Measurements from ENCODE around the gene ASTN2. TPM values are rescaled to one million over a fixed set of nuclear protein-coding genes. Genes with fewer than 3 reads are reported as not detected.

Gene ASTN2
- total and polyA plus RNA-seq, 10 of the 15 experiments (the other 5 are each of a cell fraction or from before 2014, with no cell fraction given), result 1.4 to 15.7 (median 7.0) TPM

DNA sequence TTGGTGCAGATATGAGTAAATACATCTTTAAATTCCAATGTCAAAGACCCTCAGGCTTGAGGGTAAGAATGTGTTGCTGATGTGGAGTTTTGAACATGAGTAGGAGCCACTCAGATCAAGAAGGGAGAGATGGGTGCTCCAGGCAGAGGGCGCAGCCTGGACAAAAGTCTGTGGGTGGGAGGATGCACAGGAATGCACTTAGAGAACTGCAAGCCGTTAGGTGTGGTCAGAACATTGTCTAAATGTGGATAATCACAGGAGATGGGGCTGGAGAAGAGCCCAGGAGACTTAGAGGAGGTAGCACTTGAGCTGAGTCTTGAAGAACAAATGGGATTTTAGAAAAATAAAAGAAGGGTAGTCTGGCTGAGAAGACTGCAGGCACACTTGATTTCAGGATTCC lies 1005.7 kb downstream of the ASTN2 start:
- Histone ChIP-seq H2AFZ (ENCODE audit: control insufficient read depth, low read depth, low read length) (no peak overlapping the region), H3K36me3 (ENCODE audit: control insufficient read depth in 2 of 2, insufficient read depth in 2 of 2, low read length in 1 of 2) (no peaks in the 10 kb centered on the region), H3K27ac (ENCODE audit: control insufficient read depth, insufficient read depth) (no peak overlapping the region), H3K4me2 (ENCODE audit: control insufficient read depth, insufficient read depth) (no peak overlapping the region), H4K20me1 (ENCODE audit: control insufficient read depth, insufficient read depth) (no peaks in the 10 kb centered on the region), H3K4me3 (no peak overlapping the region), H3K9ac (ENCODE audit: control insufficient read depth, insufficient read depth, low read length) (no peak overlapping the region), H3K9me3 (replicated peaks; ENCODE audit: control insufficient read depth, insufficient read depth, low read length) (no peaks in the 10 kb centered on the region), H3K27me3 (replicated peaks in 1 of 2; ENCODE audit: control insufficient read depth in 2 of 2, insufficient read depth in 2 of 2, low read length in 1 of 2) (no peaks in the 10 kb centered on the region), H3K79me2 (ENCODE audit: control insufficient read depth, insufficient read depth, low read length) (no peaks in the 10 kb centered on the region), H3K4me1 (ENCODE audit: control insufficient read depth, insufficient read depth, low read length) (no peaks in the 10 kb centered on the region)
- ChIA-PET RAD21 (ENCODE audit: unreplicated experiment) (no interaction called here), POLR2A (no interaction called here), SMC1A (ENCODE audit: uncharacterized antibody, unreplicated experiment) (interaction anchor here (1.2 kb wide), 1 partner anchor 85 kb away, joined by 3 read pairs; no protein-coding TSS in a partner anchor), CTCF (no interaction called here)
- FAIRE-seq, result no peak
- intact Hi-C loops (cut with micrococcal nuclease; ENCODE audit: unreplicated experiment) (no loop called here), in situ Hi-C loops (cut with MboI) (no loop called here)
- DNase-seq (ENCODE audit: low read depth, low spot score), result no peak
- no peak for ATAC-seq
- no TSS peak for BruUV-seq (replicated peaks)
- WGBS (ENCODE audit: insufficient coverage, insufficient replicate concordance, low lambda C conversion rate, missing lambda C conversion rate), result 50% methylated on average over 2 of the region's 2 CpGs
- TF ChIP-seq CBFB (IDR thresholded peaks at IDR 0.05; ENCODE audit: low read depth), result no peak
- TF ChIP-seq, protein P1, sequence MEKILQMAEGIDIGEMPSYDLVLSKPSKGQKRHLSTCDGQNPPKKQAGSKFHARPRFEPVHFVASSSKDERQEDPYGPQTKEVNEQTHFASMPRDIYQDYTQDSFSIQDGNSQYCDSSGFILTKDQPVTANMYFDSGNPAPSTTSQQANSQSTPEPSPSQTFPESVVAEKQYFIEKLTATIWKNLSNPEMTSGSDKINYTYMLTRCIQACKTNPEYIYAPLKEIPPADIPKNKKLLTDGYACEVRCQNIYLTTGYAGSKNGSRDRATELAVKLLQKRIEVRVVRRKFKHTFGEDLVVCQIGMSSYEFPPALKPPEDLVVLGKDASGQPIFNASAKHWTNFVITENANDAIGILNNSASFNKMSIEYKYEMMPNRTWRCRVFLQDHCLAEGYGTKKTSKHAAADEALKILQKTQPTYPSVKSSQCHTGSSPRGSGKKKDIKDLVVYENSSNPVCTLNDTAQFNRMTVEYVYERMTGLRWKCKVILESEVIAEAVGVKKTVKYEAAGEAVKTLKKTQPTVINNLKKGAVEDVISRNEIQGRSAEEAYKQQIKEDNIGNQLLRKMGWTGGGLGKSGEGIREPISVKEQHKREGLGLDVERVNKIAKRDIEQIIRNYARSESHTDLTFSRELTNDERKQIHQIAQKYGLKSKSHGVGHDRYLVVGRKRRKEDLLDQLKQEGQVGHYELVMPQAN (conservative IDR thresholded peaks at IDR 0.05), result no peak
- TF ChIP-seq MEF2B (IDR thresholded peaks at IDR 0.05; ENCODE audit: partially characterized antibody, poor library complexity, severe bottlenecking), result no peak
- no peak for TF ChIP-seq KAT2A (conservative IDR thresholded peaks at IDR 0.05; ENCODE audit: control insufficient read depth, low read depth, low read length)
- TF ChIP-seq MTA2 (IDR thresholded peaks at IDR 0.05; ENCODE audit: low read depth), result no peak
- TF ChIP-seq ASH2L (IDR thresholded peaks at IDR 0.05; ENCODE audit: borderline replicate concordance, low read depth), result no peak
- TF ChIP-seq, protein P2, sequence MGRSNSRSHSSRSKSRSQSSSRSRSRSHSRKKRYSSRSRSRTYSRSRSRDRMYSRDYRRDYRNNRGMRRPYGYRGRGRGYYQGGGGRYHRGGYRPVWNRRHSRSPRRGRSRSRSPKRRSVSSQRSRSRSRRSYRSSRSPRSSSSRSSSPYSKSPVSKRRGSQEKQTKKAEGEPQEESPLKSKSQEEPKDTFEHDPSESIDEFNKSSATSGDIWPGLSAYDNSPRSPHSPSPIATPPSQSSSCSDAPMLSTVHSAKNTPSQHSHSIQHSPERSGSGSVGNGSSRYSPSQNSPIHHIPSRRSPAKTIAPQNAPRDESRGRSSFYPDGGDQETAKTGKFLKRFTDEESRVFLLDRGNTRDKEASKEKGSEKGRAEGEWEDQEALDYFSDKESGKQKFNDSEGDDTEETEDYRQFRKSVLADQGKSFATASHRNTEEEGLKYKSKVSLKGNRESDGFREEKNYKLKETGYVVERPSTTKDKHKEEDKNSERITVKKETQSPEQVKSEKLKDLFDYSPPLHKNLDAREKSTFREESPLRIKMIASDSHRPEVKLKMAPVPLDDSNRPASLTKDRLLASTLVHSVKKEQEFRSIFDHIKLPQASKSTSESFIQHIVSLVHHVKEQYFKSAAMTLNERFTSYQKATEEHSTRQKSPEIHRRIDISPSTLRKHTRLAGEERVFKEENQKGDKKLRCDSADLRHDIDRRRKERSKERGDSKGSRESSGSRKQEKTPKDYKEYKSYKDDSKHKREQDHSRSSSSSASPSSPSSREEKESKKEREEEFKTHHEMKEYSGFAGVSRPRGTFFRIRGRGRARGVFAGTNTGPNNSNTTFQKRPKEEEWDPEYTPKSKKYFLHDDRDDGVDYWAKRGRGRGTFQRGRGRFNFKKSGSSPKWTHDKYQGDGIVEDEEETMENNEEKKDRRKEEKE (IDR thresholded peaks at IDR 0.05), result no peak
- no peak for TF ChIP-seq POU2F2 (IDR thresholded peaks at IDR 0.05; ENCODE audit: borderline replicate concordance, low read depth, low read length)
- no peak for TF ChIP-seq NR2F1 (conservative IDR thresholded peaks at IDR 0.05)
- no peak for TF ChIP-seq FOXM1 (IDR thresholded peaks at IDR 0.05; ENCODE audit: low read depth, low read length)
- TF ChIP-seq, protein P3, sequence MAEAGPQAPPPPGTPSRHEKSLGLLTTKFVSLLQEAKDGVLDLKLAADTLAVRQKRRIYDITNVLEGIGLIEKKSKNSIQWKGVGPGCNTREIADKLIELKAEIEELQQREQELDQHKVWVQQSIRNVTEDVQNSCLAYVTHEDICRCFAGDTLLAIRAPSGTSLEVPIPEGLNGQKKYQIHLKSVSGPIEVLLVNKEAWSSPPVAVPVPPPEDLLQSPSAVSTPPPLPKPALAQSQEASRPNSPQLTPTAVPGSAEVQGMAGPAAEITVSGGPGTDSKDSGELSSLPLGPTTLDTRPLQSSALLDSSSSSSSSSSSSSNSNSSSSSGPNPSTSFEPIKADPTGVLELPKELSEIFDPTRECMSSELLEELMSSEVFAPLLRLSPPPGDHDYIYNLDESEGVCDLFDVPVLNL (IDR thresholded peaks at IDR 0.05; ENCODE audit: low read depth, low read length), result no peak
- TF ChIP-seq, protein P4, sequence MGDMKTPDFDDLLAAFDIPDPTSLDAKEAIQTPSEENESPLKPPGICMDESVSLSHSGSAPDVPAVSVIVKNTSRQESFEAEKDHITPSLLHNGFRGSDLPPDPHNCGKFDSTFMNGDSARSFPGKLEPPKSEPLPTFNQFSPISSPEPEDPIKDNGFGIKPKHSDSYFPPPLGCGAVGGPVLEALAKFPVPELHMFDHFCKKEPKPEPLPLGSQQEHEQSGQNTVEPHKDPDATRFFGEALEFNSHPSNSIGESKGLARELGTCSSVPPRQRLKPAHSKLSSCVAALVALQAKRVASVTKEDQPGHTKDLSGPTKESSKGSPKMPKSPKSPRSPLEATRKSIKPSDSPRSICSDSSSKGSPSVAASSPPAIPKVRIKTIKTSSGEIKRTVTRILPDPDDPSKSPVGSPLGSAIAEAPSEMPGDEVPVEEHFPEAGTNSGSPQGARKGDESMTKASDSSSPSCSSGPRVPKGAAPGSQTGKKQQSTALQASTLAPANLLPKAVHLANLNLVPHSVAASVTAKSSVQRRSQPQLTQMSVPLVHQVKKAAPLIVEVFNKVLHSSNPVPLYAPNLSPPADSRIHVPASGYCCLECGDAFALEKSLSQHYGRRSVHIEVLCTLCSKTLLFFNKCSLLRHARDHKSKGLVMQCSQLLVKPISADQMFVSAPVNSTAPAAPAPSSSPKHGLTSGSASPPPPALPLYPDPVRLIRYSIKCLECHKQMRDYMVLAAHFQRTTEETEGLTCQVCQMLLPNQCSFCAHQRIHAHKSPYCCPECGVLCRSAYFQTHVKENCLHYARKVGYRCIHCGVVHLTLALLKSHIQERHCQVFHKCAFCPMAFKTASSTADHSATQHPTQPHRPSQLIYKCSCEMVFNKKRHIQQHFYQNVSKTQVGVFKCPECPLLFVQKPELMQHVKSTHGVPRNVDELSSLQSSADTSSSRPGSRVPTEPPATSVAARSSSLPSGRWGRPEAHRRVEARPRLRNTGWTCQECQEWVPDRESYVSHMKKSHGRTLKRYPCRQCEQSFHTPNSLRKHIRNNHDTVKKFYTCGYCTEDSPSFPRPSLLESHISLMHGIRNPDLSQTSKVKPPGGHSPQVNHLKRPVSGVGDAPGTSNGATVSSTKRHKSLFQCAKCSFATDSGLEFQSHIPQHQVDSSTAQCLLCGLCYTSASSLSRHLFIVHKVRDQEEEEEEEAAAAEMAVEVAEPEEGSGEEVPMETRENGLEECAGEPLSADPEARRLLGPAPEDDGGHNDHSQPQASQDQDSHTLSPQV (IDR thresholded peaks at IDR 0.05), result no peak
- TF ChIP-seq TCF12 (IDR thresholded peaks at IDR 0.05; ENCODE audit: low read depth, low read length), result no peak
- no peak for TF ChIP-seq ZNF622 (IDR thresholded peaks at IDR 0.05)
- no peak for TF ChIP-seq NFIC (IDR thresholded peaks at IDR 0.05; ENCODE audit: low read depth, low read length)
- no peak for TF ChIP-seq CBX5 (IDR thresholded peaks at IDR 0.05; ENCODE audit: low read depth)
